ENCODE results near the gene NECTIN2.
"Not testable (repeated sequence)": the region's sequence is repeated elsewhere in the genome, so short reads cannot be mapped to it uniquely, and the experiment has no call there.

Gene NECTIN2

DNA sequence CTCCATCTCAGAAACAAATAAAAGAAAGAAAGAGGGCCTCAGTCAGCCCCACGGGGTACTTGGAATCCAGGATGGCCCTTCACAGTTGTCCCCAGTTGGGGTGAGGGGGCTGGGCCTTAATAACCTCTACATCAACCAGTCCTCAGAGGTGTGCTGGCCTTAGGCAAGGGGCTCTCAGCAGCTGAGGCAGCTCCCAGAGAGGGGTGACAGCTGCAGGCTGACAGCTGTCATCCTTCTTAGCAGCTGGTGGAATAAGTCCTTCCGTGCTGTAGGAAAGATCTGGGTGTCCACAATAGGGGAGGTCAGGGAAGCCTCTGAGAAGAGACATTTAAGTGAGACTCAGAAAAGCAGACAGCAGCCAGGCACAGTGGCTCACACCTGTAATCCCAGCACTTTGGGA is 29.8 kb upstream of the NECTIN2 start:
- no peak for DNase-seq (ENCODE audit: low read depth in 4 of 4, low spot score in 1 of 4)

DNA sequence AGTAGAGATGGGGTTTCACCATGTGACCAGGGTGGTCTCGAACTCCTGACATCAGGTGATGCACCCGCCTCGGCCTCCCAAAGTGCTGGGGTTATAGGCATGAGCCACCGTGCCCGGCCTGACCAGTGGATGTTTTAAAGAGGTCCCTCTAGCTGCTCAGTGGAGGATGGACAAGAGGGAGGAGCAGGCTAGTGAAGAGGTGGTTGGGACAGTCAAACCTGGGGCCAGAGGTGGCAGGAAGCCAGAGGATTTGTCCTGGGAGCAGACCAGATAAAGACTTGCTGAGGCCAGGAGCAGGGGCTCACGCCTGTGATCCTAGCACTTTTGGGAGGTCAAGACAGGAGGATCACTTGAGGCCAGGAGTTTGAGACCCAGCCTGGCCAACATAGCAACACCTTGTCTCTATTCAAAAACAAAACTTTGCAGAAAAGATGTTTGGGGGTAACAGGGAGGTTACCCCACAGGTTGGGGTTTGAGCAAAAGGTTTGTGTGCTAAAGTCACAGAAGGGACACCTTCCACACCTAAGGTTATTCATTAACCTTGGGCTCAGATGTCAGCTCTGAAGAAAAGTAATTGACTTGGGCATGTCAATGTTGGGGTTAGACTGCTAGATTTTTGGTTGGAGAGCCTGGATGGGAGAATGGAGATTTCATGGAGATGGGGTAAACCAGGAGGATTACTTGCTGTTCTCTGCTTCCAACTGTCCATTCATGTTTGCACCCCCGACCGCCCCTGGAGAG is 28.2 kb upstream of the NECTIN2 start:
- no peak for DNase-seq (ENCODE audit: low read depth in 4 of 4, low spot score in 1 of 4)

DNA sequence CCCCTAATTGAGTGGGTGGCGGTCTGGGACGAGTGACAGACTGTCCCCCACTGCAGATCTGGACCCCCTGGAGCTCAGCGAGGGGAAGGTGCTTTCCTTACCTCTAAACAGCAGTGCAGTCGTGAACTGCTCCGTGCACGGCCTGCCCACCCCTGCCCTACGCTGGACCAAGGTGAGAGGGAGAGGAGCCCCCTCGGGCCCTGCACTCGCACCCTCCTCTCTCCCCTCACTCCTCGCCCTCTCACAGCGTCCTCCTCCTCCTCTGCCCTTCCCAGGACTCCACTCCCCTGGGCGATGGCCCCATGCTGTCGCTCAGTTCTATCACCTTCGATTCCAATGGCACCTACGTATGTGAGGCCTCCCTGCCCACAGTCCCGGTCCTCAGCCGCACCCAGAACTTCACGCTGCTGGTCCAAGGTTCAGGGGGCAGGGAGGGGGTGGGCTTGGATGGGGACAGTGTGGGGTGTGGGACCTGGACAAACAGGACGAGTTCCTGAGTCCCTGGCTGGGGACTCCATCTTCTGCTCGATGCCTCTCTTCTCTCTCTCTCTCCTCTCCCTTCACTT is 27.5 kb upstream of the NECTIN2 start:
- no peak for DNase-seq (ENCODE audit: low read depth in 4 of 4, low spot score in 1 of 4)

DNA sequence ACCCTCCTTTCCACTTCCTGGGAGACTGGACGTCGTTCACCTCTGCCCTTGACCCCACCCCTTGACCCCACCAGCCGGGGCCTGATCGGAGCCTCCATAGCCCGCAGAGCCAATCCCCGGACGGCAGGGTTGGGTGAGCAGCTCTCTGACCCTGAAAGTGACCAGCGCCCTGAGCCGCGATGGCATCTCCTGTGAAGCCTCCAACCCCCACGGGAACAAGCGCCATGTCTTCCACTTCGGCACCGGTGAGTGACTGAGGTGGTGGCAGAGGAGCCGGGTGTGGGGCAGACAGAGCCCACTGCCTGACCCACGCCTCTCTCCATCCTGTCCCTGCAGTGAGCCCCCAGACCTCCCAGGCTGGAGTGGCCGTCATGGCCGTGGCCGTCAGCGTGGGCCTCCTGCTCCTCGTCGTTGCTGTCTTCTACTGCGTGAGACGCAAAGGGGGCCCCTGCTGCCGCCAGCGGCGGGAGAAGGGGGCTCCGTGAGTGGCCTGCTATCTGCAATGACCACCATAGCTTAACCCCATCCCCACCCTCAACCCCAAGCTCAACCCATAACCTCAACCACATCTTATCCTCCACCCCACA is 26.8 kb upstream of the NECTIN2 start:
- DNase-seq (ENCODE audit: low read depth in 4 of 4, low spot score in 1 of 4) = no peak

DNA sequence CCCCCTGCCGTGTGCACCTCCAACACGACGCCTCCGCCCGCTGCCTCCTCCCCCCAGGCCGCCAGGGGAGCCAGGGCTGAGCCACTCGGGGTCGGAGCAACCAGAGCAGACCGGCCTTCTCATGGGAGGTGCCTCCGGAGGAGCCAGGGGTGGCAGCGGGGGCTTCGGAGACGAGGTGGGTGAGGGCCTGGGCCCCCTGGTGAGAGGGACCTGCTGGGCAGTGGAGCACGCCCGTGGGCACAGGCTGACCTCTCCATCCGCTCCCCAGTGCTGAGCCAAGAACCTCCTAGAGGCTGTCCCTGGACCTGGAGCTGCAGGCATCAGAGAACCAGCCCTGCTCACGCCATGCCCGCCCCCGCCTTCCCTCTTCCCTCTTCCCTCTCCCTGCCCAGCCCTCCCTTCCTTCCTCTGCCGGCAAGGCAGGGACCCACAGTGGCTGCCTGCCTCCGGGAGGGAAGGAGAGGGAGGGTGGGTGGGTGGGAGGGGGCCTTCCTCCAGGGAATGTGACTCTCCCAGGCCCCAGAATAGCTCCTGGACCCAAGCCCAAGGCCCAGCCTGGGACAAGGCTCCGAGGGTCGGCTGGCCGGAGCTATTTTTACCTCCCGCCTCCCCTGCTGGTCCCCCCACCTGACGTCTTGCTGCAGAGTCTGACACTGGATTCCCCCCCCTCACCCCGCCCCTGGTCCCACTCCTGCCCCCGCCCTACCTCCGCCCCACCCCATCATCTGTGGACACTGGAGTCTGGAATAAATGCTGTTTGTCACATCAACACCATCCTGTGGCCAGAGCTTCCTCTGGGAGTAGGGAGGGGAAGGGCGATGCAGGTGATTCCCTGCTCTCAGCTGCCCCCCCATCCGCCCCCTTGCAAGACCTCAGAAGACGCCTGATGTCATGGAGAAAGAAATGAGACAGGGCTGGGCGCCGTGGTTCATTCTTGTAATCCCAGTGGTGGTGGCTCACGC is 25.2 kb upstream of the NECTIN2 start:
- no peak for DNase-seq (ENCODE audit: low read depth in 4 of 4, low spot score in 1 of 4)

DNA sequence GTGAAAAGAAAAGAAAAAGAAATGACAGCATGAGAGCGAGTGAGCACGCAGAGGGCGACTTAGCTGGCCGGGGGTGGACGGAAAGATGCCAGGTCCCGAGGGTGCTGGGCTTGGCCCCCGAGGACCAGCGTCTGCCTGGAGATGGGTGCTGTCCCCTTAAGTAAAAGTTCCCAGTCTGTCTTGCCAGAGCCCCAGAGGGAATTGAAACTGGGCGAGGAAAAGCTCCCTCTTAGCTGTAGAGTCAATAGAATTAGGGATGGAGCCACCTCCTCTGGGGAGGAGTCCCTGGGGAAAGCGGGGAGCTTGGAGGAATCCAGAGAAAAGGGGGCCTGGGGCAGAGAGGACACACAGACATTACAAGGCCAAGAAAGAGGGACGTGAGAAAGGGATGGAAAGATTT is 23.9 kb upstream of the NECTIN2 start:
- DNase-seq (ENCODE audit: low read depth in 4 of 4, low spot score in 1 of 4) = no peak

DNA sequence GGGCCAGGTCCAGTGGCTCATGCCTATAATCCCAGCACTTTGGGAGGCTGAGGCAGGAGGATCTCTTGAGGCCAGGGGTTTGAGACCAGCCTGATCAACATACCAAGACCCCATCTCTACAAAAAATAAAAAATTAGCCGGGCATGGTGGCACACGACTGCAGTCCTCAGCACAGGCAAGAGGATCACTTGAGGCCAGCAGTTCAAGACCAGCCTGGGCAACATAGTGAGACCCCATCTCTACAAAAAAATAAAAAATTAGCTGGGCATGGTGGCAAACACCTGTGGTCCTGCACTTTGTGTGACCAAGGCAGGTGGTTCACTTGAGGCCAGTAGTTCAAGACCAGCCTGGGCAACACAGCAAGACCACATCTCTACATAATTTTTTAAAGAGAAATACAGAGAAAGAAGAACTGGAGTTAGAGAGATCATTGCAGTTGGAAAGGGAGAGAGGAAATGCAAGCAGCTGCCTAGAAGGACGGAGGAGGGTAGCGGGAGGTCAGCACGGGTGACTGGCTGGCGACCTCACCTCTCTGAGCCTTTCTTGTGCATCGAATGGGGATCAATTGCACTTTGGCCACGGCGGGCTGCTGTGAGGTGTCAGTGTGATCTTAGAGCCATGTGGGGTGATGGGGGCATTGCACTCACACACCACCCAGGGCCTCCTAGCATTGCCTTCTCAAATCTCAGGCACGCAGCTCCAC is 23.3 kb upstream of the NECTIN2 start:
- no peak for DNase-seq (ENCODE audit: low read depth in 4 of 4, low spot score in 1 of 4)

DNA sequence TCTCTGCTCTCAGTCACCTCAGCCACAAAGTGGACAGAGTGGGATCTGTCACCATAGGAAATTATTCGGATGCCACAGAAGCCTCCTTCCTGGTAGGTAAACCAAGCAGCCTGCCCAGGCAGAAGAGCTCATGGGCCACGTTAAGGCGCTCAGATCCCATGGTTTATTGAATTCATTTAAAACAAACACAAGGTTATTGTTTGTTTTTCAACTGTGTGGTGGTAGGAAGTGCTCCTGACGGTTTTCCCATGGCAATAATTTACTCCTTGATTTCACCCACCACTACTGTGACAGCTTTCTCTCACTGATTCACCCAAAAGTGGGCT is 22.8 kb upstream of the NECTIN2 start:
- DNase-seq (ENCODE audit: low read depth in 4 of 4, low spot score in 1 of 4) = no peak

DNA sequence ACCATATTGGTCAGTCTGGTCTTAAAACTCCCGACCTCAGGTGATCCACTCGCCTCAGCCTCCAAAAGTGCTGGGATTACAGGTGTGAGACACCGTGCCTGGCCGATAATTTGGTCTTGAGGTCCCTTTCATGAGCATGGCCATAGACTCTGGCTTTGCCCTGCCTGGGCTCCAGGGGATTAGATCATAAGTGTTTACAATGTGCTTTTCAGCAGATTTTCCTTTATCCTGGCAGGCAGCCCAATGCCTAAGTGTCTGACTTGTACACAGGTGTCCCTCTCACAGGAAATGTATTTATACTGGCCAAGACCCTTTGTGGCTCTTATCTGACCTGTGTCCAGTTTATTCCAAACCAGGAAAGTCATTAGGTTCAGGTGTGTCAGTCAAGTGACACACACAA is 21.3 kb upstream of the NECTIN2 start:
- no peak for DNase-seq (ENCODE audit: low read depth in 4 of 4, low spot score in 1 of 4)

DNA sequence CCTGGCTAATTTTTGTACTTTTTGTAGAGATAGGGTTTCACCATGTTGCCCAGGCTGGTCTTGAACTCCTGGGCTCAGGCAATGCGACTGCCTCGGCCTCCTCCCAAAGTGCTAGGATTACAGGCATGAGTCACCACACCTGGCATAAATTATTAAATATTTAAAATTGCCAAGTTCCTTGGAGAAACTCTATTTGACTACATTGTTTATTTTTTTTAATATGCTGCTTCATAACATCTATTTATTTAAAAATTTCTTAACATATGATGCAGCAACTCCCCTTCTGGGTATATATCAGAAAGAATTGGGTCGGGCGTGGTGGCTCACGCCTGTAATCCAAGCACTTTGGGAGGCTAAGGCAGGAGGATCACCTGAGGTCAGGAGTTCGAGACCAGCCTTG is 13.2 kb upstream of the NECTIN2 start:
- not testable (repeated sequence) for DNase-seq (ENCODE audit: low read depth in 4 of 4, low spot score in 1 of 4)

DNA sequence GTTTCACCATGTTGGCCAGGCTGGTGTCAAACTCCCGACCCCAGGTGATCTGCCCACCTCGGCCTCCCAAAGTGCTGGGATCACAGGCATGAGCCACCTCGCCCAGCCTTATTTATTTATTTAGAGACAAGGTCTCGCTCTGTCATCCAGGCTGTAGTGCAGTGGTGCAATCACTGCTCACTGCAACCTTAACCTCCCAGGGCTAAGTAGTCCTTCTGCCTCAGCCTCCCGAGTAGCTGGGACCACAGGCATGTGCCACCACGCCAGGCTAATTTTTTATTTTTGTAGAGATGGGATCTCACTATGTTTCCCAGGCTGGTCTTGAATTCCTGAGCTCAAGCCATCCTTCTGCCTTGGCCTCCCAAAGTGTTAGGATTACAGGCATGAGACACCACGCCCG is 11.7 kb upstream of the NECTIN2 start:
- not testable (repeated sequence) for DNase-seq (ENCODE audit: low read depth in 4 of 4, low spot score in 1 of 4)

DNA sequence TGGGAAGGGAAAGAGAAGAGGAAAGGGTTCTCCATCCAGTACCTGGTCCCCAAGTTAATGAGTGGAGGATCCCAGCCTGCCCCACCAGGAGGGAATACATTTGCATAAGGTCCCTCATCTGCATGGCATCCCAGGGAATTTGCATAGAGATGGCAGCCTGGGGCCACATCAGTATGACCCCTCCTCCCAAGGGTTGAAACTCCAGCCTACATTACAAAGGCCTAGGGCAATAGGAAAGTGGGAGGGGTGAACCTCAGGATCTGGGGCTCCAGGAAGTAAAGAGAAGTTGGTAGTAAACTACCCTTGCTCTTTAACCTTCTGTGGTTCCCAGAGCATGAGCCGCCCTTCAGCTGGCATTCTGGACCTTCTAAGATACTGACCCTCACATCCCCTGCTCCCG is 6.8 kb upstream of the NECTIN2 start:
- DNase-seq (ENCODE audit: low read depth in 4 of 4, low spot score in 1 of 4) = no peak

DNA sequence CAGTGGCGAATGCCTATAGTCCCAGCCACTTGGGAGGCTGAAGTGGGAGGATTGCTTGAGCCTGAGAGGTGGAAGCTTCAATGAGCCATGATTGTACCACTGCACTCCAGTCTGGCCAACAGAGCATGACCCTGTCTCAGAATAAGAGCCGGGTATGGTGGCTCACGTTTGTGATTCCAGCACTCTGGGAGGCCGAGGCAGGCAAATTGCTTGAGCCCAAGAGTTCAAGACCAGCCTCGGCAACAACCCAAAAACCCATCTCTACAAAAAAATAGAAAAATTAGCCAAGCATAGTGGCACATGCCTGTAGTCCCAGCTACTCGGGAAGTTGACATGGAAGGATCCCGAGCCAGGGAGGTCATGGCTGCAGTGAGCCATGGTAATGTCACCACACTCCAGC is 5.3 kb upstream of the NECTIN2 start:
- DNase-seq (ENCODE audit: low read depth in 4 of 4, low spot score in 1 of 4) = no peak

DNA sequence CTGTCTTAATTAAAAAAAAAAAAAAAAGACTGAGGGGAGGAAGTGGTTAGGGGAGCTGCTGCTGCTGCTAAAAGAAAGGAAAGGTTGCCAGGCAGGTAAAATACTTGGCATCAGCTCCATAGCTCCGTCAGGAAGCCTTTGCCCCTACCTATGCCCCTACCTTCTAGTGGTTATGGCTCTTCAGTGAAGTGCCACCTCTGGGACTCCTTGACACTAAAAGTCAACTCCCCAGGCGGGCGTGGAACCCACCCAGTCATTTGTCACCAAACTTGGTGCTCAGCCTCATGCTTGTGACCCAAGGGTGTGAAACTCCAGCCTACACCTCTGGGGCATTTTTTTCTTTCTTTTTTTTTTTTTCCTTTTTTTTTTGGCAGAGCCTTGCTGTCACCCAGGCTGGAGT is 4.9 kb upstream of the NECTIN2 start:
- no peak for DNase-seq (ENCODE audit: low read depth in 4 of 4, low spot score in 1 of 4)

DNA sequence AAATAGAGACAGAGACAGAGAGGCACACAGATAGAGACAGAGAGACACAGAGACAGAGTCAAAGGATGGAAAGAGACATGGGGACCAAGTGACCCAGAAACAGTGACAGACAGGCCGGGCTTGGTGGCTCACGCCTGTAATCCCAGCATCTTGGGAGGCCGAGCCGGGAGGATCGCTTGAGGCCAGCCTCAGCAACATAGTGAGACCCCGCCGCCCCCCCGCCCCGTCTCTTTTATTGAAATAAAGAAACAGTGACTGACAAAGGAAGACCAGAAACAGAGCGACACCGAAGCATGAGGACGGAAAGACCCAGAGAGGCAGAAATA is 848 bp upstream of the NECTIN2 start:
- DNase-seq (ENCODE audit: low read depth in 4 of 4, low spot score in 1 of 4) = no peak

DNA sequence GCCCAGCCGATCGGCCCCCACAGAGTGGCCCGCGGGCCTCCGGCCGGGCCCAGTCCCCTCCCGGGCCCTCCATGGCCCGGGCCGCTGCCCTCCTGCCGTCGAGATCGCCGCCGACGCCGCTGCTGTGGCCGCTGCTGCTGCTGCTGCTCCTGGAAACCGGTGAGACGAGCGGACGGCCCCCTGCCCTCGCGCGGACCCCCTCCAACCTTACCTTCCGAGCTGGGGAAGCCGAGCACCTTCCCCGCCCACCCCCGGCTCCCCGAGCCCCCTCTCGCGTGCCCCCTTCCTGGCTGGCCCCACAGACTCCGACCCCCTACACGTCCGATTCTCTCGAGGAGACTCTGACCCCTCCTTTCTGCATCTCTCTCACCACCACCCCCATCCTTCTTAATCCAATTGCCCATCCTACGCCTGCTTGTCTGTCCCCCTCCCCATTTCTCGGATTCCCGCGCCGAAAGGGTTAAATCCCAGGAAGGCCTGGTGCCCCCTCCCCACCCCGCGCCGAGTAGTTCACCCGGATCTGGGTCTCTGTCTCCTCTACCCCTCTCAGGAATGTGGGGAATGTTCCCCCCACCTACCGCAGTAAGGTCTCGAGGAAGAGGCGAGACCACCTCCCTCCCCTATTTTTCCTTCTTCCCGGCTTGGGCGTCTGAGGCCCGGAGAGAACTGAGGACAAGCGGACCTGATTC is 502 bp downstream of the NECTIN2 start:
- no peak for DNase-seq (ENCODE audit: low read depth in 4 of 4, low spot score in 1 of 4)

DNA sequence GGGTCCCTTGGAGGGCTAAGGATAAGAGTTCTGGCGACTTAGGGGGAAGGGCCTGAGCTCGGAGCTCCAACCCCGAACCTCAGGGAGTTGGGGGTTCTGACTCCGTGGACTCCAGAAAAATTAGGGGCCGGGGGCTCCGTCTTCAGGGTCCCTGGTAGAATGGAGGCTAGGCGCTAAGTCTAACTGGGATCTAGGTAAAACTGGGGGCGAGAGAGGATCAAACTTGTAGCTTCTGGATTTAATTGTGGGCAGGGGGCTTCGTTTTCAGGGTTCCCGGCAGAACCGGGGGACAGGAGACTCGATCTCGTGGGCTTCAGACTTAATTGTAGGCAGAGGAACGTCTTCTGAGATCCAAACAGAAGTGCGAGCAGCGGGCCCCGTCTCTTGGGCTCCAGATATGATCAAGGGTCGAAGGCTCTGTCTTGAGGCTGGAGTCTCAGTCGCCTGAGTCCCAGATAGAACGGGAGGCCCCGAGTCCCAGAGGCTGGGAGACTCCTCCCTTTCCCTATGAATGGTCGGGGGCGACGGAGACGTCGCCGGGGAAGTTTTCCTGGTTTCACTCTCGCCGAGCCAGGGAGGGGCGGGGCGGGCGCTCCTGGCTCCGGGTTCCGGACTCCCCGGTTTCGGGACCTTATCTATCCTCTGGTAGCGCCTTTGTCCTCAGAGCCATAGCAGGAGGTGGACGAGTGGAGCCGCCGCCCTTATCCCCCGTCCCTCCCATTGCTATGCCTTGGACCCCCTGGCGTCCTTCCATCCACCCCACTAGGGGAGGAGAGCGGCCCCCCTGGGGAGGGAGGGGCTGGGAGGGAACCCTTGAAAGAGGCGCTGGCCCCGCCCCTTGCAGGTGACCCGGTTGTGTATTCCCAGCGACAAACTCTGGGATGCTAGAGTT is 1.3 kb downstream of the NECTIN2 start:
- no peak for DNase-seq (ENCODE audit: low read depth in 4 of 4, low spot score in 1 of 4)

DNA sequence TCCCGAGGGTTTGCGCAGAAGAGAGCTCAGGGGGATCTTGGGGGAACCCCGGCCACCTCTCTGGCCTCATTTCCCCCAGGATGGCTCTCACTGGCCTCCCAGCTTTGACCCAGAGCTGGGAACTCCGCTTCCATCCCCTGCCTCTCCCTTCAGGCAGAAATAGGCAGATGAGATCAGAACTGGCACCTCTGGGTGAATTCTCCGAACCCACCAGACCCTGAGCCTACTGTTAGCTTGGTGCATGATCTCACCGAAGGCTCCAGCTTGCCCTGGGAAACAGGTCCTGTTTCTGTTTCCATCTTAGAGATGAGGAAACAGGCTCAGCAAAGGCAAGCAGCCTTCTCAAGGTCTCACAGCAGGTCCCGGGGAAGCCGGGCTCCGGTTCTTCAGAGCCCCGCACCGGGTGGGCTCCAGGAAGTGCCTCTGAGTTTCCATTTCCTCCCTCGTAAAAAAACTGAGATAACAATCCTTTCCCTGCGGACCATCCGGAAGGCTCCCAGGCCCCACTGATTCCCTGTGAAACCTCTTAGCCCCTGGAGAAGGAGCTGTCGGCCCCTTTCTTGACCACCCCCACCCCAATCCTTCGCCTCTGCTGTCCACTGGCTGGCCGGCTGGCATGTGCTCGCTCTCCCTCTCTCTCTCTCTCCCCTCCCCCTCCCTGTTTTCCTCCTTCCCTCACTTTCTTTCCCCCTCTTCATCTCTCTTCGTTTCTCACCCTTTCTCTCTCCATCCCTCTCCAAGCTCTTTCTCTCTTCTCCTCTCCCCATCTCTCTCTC is 2.1 kb downstream of the NECTIN2 start:
- no peak for DNase-seq (ENCODE audit: low read depth in 4 of 4, low spot score in 1 of 4)

DNA sequence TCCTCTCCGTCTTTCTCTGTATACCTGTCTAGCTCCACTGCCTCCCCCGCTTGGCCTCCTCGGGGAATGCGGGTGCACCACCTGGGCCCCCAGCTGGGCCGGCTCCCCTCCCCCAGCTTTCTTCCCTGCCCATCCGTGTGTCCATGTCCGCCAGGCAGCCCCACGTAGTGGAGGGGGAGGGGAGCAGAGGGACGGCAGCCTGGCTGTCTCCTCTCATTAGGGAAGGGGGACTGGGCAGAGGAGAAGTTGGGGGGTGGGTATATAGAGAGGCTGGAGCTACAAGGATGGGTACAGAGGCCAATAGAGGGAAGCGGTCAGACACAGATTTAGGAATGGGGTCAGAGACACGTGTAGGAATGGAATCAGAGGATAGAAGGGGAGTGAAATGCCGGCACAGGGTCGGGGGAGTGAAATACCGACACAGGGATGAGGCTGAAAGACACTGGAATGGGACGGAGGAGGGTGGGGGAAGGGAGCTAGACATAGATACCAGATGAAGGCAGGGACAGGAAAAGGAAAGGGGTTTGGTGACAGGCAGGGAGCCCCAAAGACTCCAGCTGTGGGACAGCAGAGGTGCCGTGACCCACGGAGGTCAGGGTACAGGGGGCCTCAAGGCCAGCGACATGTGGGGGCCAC is 2.8 kb downstream of the NECTIN2 start:
- DNase-seq (ENCODE audit: low read depth in 4 of 4, low spot score in 1 of 4) = no peak

Data from stimulated activated CD4-positive, alpha-beta T cell treated with anti-CD3 and anti-CD28 coated beads, Interleukin-1b, Interleukin-23, amount 100 ng/mL, for 24 hours (primary cell).